ENCODE measurements around the gene CLIC4.

GRCh38 chr1:24875991-24876506 is 130.8 kb downstream of the CLIC4 start:
- no peak for TF ChIP-seq CTCF (IDR thresholded peaks at IDR 0.05)
- no peak for TF ChIP-seq POLR2A (IDR thresholded peaks at IDR 0.05)
